H7 (cell line): ENCODE measurements around the gene DACH1. TPM values are rescaled to one million over a fixed set of nuclear protein-coding genes. Genes with fewer than 3 reads are reported as not detected.

Experiments used
- DNase-seq: peaks from one replicate; pipeline ENCODE4 v3.0.0; 2012
- H3K27me3 ChIP-seq: 2 replicates; pipeline ENCODE4 v1.6.0; 2011; ENCODE audit warnings: mild to moderate bottlenecking, low read length; ENCODE audit not compliant: control insufficient read depth, insufficient read depth
- H3K36me3 ChIP-seq: replicated peaks from 2 replicates; pipeline ENCODE4 v1.5.1; 2011; ENCODE audit warnings: low read length; ENCODE audit not compliant: control insufficient read depth, insufficient read depth
- H3K4me3 ChIP-seq: 2 replicates; pipeline ENCODE4 v1.5.1; 2011; ENCODE audit warnings: low read depth, mild to moderate bottlenecking, control low read depth, low read length, moderate library complexity; ENCODE audit not compliant: insufficient read depth
- total RNA-seq: library from RNA; depleted of rRNA; stranded (reverse); fragments of >200 nt; shearing (Covaris generic); gene quantifications from 2 replicates; pipeline ENCODE4 v1.2.3, GENCODE V29; 2014

The DACH1 gene
- total RNA-seq, 1 experiment from 2014 or later: 0.28 TPM

GRCh38 chr13:71583581-71583980 lies 283.4 kb downstream of the DACH1 start:
- no peak for DNase-seq
- no peaks in the 10 kb centered on the region for H3K27me3 ChIP-seq
- no peaks in the 10 kb centered on the region for H3K36me3 ChIP-seq
- no peak overlapping the region for H3K4me3 ChIP-seq

- DNase-seq: no peak
- Histone ChIP-seq H3K36me3 (no peaks in the 10 kb centered on the region), H3K27me3 (no peaks in the 10 kb centered on the region), H3K4me3 (no peak overlapping the region)
Observed at GRCh38 chr13:71580614-71581013, 286.4 kb downstream of the DACH1 start.

GRCh38 chr13:71578048-71578447 lies 289.0 kb downstream of the DACH1 start:
- H3K36me3 ChIP-seq: no peaks in the 10 kb centered on the region
- no peaks in the 10 kb centered on the region for H3K27me3 ChIP-seq
- no peak for DNase-seq
- H3K4me3 ChIP-seq: no peak overlapping the region

- no peak for DNase-seq
- no peak overlapping the region for H3K4me3 ChIP-seq
- H3K27me3 ChIP-seq: no peaks in the 10 kb centered on the region
- H3K36me3 ChIP-seq: no peaks in the 10 kb centered on the region
Observed at GRCh38 chr13:71577127-71577526, 289.9 kb downstream of the DACH1 start.

- no peak for DNase-seq
- no peaks in the 10 kb centered on the region for H3K36me3 ChIP-seq
- no peaks in the 10 kb centered on the region for H3K27me3 ChIP-seq
- H3K4me3 ChIP-seq: no peak overlapping the region
Observed at GRCh38 chr13:71576571-71576970, 290.4 kb downstream of the DACH1 start.

- Histone ChIP-seq H3K4me3 (no peak overlapping the region), H3K27me3 (no peaks in the 10 kb centered on the region), H3K36me3 (no peaks in the 10 kb centered on the region)
- DNase-seq: no peak
Observed at GRCh38 chr13:71546881-71547280, 320.1 kb downstream of the DACH1 start.

- Histone ChIP-seq H3K4me3 (no peak overlapping the region), H3K36me3 (no peaks in the 10 kb centered on the region), H3K27me3 (no peaks in the 10 kb centered on the region)
- no peak for DNase-seq
Observed at GRCh38 chr13:71540098-71540497, 326.9 kb downstream of the DACH1 start.

GRCh38 chr13:71536201-71536600 lies 330.8 kb downstream of the DACH1 start:
- no peak for DNase-seq
- Histone ChIP-seq H3K27me3 (no peaks in the 10 kb centered on the region), H3K36me3 (no peaks in the 10 kb centered on the region), H3K4me3 (no peak overlapping the region)

- no peak overlapping the region for H3K4me3 ChIP-seq
- no peak for DNase-seq
- H3K36me3 ChIP-seq: no peaks in the 10 kb centered on the region
- H3K27me3 ChIP-seq: no peaks in the 10 kb centered on the region
Observed at GRCh38 chr13:71524613-71525304, 342.2 kb downstream of the DACH1 start.

- DNase-seq: no peak
Observed at GRCh38 chr13:71524245-71524612, 342.8 kb downstream of the DACH1 start.

GRCh38 chr13:71522941-71523526 lies 344.0 kb downstream of the DACH1 start:
- DNase-seq: no peak
- H3K27me3 ChIP-seq: no peaks in the 10 kb centered on the region
- H3K4me3 ChIP-seq: no peak overlapping the region
- H3K36me3 ChIP-seq: no peaks in the 10 kb centered on the region

More at GRCh38 chr13:71524245-71524612, 342.8 kb downstream of the DACH1 start:
- no peak overlapping the region for H3K4me3 ChIP-seq
- no peaks in the 10 kb centered on the region for H3K27me3 ChIP-seq
- no peaks in the 10 kb centered on the region for H3K36me3 ChIP-seq

- no peak for DNase-seq
- Histone ChIP-seq H3K4me3 (no peak overlapping the region), H3K36me3 (no peaks in the 10 kb centered on the region), H3K27me3 (no peaks in the 10 kb centered on the region)
Observed at GRCh38 chr13:71517004-71517403, 350.0 kb downstream of the DACH1 start.

GRCh38 chr13:71516521-71516920 lies 350.5 kb downstream of the DACH1 start:
- Histone ChIP-seq H3K27me3 (no peaks in the 10 kb centered on the region), H3K36me3 (no peaks in the 10 kb centered on the region), H3K4me3 (no peak overlapping the region)
- no peak for DNase-seq

- Histone ChIP-seq H3K36me3 (no peaks in the 10 kb centered on the region), H3K4me3 (no peak overlapping the region), H3K27me3 (no peaks in the 10 kb centered on the region)
- DNase-seq: no peak
Observed at GRCh38 chr13:71515744-71516038, 351.3 kb downstream of the DACH1 start.

GRCh38 chr13:71514900-71515743 lies 351.9 kb downstream of the DACH1 start:
- DNase-seq: no peak
- Histone ChIP-seq H3K27me3 (no peaks in the 10 kb centered on the region), H3K4me3 (no peak overlapping the region), H3K36me3 (no peaks in the 10 kb centered on the region)
